IMR-90 (cell line): ENCODE data around the gene PIP5K1B. TPM values are rescaled to one million over a fixed set of nuclear protein-coding genes. Genes with fewer than 3 reads are reported as not detected.

ENCODE experiments used
- ATAC-seq: fragments of 200-7000 bp; cut with Tn5 transposase; 2 replicates; pipeline ENCODE4 v1.9.1; 2020; ENCODE audit warnings: low read depth, mild to moderate bottlenecking, moderate library complexity
- BruUV-seq: library from RNA; stranded (reverse); fragments of 400-500 nt; replicated peaks from 2 replicates; lab custom pipeline; 2021; lab: Mats Ljungman, UMichigan
- CTCF ChIA-PET: fragments of 300-600 bp; formaldehyde crosslinking; extraction: SDS; loops from one replicate; lab custom pipeline; 2021; ENCODE audit warnings: antibody characterized with exemption; lab: Yijun Ruan, JAX
- POLR2A ChIA-PET: fragments of 300-600 bp; sonication (Branson Sonifier 250); formaldehyde crosslinking; loops from one replicate; lab custom pipeline; 2022; ENCODE audit warnings: antibody characterized with exemption; ENCODE audit not compliant: unreplicated experiment; lab: Charles Lee
- DNase-seq: peaks from one replicate; pipeline ENCODE4 v3.0.0; 2013
- H2AFZ ChIP-seq: replicated peaks from 2 replicates; pipeline ENCODE3; 2013; ENCODE audit warnings: low read length, mild to moderate bottlenecking; ENCODE audit not compliant: poor library complexity
- H2AK5ac ChIP-seq: 2 replicates; pipeline ENCODE4 v1.6.1; 2013; ENCODE audit warnings: low read depth, low read length, inconsistent platforms
- H2AK9ac ChIP-seq: replicated peaks from 2 replicates; pipeline ENCODE3; 2013; ENCODE audit warnings: mild to moderate bottlenecking, low read depth, low read length, moderate library complexity; ENCODE audit not compliant: poor library complexity
- H2BK120ac ChIP-seq: 2 replicates; pipeline ENCODE4 v1.6.1; 2013; ENCODE audit warnings: low read depth, low read length, inconsistent platforms
- H2BK15ac ChIP-seq: 3 replicates; pipeline ENCODE4 v1.6.1; 2013; ENCODE audit warnings: low read depth, low read length, inconsistent platforms
- H2BK20ac ChIP-seq: 2 replicates; pipeline ENCODE4 v1.6.1; 2013; ENCODE audit warnings: low read depth, mild to moderate bottlenecking, inconsistent platforms, low read length, moderate library complexity
- H2BK5ac ChIP-seq: 2 replicates; pipeline ENCODE4 v1.6.1; 2013; ENCODE audit warnings: mild to moderate bottlenecking, low read depth, low read length, inconsistent platforms; ENCODE audit not compliant: poor library complexity, severe bottlenecking
- H3K14ac ChIP-seq: replicated peaks from 2 replicates; pipeline ENCODE4 v1.6.1; 2013; ENCODE audit warnings: low read depth, low read length, inconsistent platforms
- H3K18ac ChIP-seq: 2 replicates; pipeline ENCODE4 v1.6.1; 2013; ENCODE audit warnings: low read depth, low read length, control low read depth
- H3K23ac ChIP-seq: 2 replicates; pipeline ENCODE4 v1.6.1; 2013; ENCODE audit warnings: low read depth, low read length, inconsistent platforms
- H3K27ac ChIP-seq: 2 replicates; pipeline ENCODE4 v1.5.1; 2013; ENCODE audit warnings: mild to moderate bottlenecking, control low read depth, low read length; ENCODE audit not compliant: insufficient read depth
- H3K27me3 ChIP-seq: 2 replicates; pipeline ENCODE4 v1.6.1; 2013; ENCODE audit warnings: low read length; ENCODE audit not compliant: control insufficient read depth, insufficient read depth
- H3K36me3 ChIP-seq: 2 replicates; pipeline ENCODE4 v1.6.1; 2013; ENCODE audit warnings: low read length, mixed read lengths; ENCODE audit not compliant: control insufficient read depth, insufficient read depth
- H3K4ac ChIP-seq: 2 replicates; pipeline ENCODE4 v1.6.1; 2013; ENCODE audit warnings: low read depth, low read length, inconsistent platforms
- H3K4me1 ChIP-seq: 2 replicates; pipeline ENCODE4 v1.6.1; 2013; ENCODE audit warnings: low read length, mixed read lengths; ENCODE audit not compliant: control insufficient read depth, insufficient read depth
- H3K4me2 ChIP-seq: 2 replicates; pipeline ENCODE4 v1.6.1; 2013; ENCODE audit warnings: low read depth, mild to moderate bottlenecking, control low read depth, low read length, moderate library complexity
- H3K4me3 ChIP-seq: 2 replicates; pipeline ENCODE4 v1.5.1; 2013; ENCODE audit warnings: low read depth, mild to moderate bottlenecking, control low read depth, low read length, moderate library complexity; ENCODE audit not compliant: insufficient read depth
- H3K56ac ChIP-seq: 2 replicates; pipeline ENCODE4 v1.6.1; 2013; ENCODE audit warnings: low read length, inconsistent platforms; ENCODE audit not compliant: insufficient read depth; ENCODE audit errors: extremely low read depth
- H3K79me1 ChIP-seq, 2 experiments: 2 replicates each; pipeline ENCODE4 v1.6.1; 2013; ENCODE audit warnings: low read length in 2 of 2, inconsistent platforms in 1 of 2, low read depth in 1 of 2
- H3K9ac ChIP-seq: 2 replicates; pipeline ENCODE4 v1.6.1; 2013; ENCODE audit warnings: low read depth, low read length, control low read depth
- H3K9me1 ChIP-seq: 2 replicates; pipeline ENCODE4 v1.6.1; 2013; ENCODE audit warnings: low read length, inconsistent platforms; ENCODE audit not compliant: insufficient read depth
- H3K9me3 ChIP-seq: 2 replicates; pipeline ENCODE4 v1.6.1; 2013; ENCODE audit warnings: low read length; ENCODE audit not compliant: control insufficient read depth, insufficient read depth
- H4K20me1 ChIP-seq: 2 replicates; pipeline ENCODE4 v1.6.1; 2013; ENCODE audit warnings: low read length, inconsistent platforms; ENCODE audit not compliant: insufficient read depth
- H4K5ac ChIP-seq: 2 replicates; pipeline ENCODE4 v1.6.1; 2013; ENCODE audit warnings: mild to moderate bottlenecking, low read depth, low read length, control low read depth
- H4K8ac ChIP-seq, 2 experiments: 2 replicates each; pipeline ENCODE4 v1.6.1; 2013; ENCODE audit warnings: low read depth in 2 of 2, low read length in 2 of 2, control low read depth in 1 of 2, inconsistent platforms in 1 of 2
- H4K91ac ChIP-seq: 2 replicates; pipeline ENCODE4 v1.6.1; 2013; ENCODE audit warnings: low read depth, low read length, inconsistent platforms; ENCODE audit not compliant: insufficient read depth
- NFE2L2 ChIP-seq: fragments of 150-350 bp; IDR thresholded peaks from 2 replicates; pipeline ENCODE4 v1.6.1; 2016; ENCODE audit warnings: low read depth, mild to moderate bottlenecking, low read length
- POLR2A ChIP-seq: IDR thresholded peaks from 2 replicates; pipeline ENCODE4 v1.6.1; 2012; ENCODE audit warnings: mild to moderate bottlenecking, low read depth, low read length
- RAD21 ChIP-seq: IDR thresholded peaks from 2 replicates; pipeline ENCODE4 v1.6.1; 2012; ENCODE audit warnings: low read length, improper control_type of control experiment
- RCOR1 ChIP-seq: IDR thresholded peaks from 2 replicates; pipeline ENCODE4 v1.6.1; 2012; ENCODE audit warnings: mild to moderate bottlenecking, low read length, improper control_type of control experiment; ENCODE audit not compliant: insufficient replicate concordance
- RFX5 ChIP-seq: IDR thresholded peaks from 2 replicates; pipeline ENCODE4 v1.8.0; 2012; ENCODE audit warnings: low read depth, mild to moderate bottlenecking, low read length, moderate library complexity
- WGBS, 2 experiments: methylation state at CpG; one replicate each; pipeline versions ENCODE4 v1.1.5 to v1.1.7; 2013; ENCODE audit warnings: missing lambda C conversion rate in 2 of 2; ENCODE audit not compliant: insufficient read length in 1 of 2; ENCODE audit errors: extremely low coverage in 2 of 2; 5-methylcytosine and 5-hydroxymethylcytosine counted together
- dilution Hi-C: fragments of 300-500 bp; cut with HindIII; formaldehyde crosslinking; loops from one replicate; pipeline ENCODE4 v1.14.3; 2018; ENCODE audit warnings: low sequenced_read_pairs; ENCODE audit not compliant: unreplicated experiment
- in situ Hi-C: fragments of 300-500 bp; cut with MboI; formaldehyde crosslinking; loops from 3 replicates; pipeline ENCODE4 v1.14.3; 2019; ENCODE audit warnings: low sequenced_read_pairs, inconsistent platforms, mixed read lengths
- intact Hi-C: fragments of 100-400 bp; cut with micrococcal nuclease; formaldehyde crosslinking; loops from 2 replicates; pipeline ENCODE4 v1.10.0; 2022
- polyA plus RNA-seq, 3 experiments: library from polyadenylated mRNA; depleted of rRNA; stranded (reverse); fragments of >200 nt; gene quantifications; 2 replicates each; pipeline ENCODE4 v1.2.3, GENCODE V29; 2012; ENCODE audit warnings: low replicate concordance in 1 of 3
- total RNA-seq: library from RNA; depleted of rRNA; stranded (reverse); fragments of >200 nt; gene quantifications from 2 replicates; pipeline ENCODE4 v1.2.3, GENCODE V29; 2012
- TF ChIP-seq, protein P1 (sequence below): conservative IDR thresholded peaks from 2 replicates; pipeline ENCODE4 v1.5.1; 2012; ENCODE audit warnings: mild to moderate bottlenecking, low read depth, low read length, improper control_type of control experiment

PIP5K1B gene
- total and polyA plus RNA-seq, 2 of the 4 experiments (the other 2 are of a cell fraction) = not detected

DNA sequence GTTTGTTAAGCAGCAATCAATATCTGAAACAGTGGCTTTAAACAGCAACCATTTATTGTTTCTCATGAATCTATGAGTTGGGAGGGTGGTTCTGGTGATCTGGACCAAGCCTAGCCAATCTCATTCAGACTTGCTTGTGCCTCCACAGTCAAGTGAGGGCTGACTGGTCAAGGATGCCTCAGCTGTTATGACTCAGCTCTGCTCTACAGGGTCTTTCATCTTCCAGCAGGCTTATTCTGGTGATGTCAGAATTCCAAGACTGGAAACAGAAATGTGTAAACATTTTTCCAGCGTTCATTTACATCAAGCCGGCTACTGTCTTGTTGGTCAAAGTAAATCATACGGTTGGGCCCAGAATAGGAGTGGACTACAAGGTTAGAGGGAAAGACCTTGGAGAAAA is 2.5 kb upstream of the PIP5K1B start:
- Histone ChIP-seq H2BK5ac (no peak overlapping the region), H4K5ac (no peak overlapping the region), H3K23ac (no peak overlapping the region), H3K18ac (no peak overlapping the region), H3K14ac (no peak overlapping the region), H3K4ac (no peak overlapping the region), H4K91ac (no peak overlapping the region), H3K36me3 (no peaks in the 10 kb centered on the region), H2BK15ac (no peak overlapping the region), H3K4me3 (no peak overlapping the region), H3K9me1 (no peaks in the 10 kb centered on the region), H4K8ac (no peak overlapping the region), H3K9me3 (no peaks in the 10 kb centered on the region), H3K56ac (no peak overlapping the region), H2AK9ac (no peak overlapping the region), H2BK120ac (no peak overlapping the region), H3K27me3 (peaks cover 27% of the 10 kb centered on the region), H2AFZ (no peak overlapping the region), H4K20me1 (no peaks in the 10 kb centered on the region), H2AK5ac (no peak overlapping the region), H3K9ac (no peak overlapping the region), H3K79me1 (no peaks in the 10 kb centered on the region), H3K27ac (no peak overlapping the region), H3K4me1 (no peaks in the 10 kb centered on the region), H2BK20ac (no peak overlapping the region), H3K4me2 (no peak overlapping the region)
- intact Hi-C loops (loop anchor here (10.0 kb wide), 1 partner anchor 322 kb away; no protein-coding TSS in a partner anchor), in situ Hi-C loops (no loop called here), dilution Hi-C loops (no loop called here)
- ATAC-seq (no peak), DNase-seq (peak; percentile 11)
- ChIA-PET POLR2A (no interaction called here), CTCF (no interaction called here)
- BruUV-seq = no TSS peak
- no CpG with 5 or more reads among the region's 3 CpGs for WGBS, 2 experiments
- TF ChIP-seq, protein P1, sequence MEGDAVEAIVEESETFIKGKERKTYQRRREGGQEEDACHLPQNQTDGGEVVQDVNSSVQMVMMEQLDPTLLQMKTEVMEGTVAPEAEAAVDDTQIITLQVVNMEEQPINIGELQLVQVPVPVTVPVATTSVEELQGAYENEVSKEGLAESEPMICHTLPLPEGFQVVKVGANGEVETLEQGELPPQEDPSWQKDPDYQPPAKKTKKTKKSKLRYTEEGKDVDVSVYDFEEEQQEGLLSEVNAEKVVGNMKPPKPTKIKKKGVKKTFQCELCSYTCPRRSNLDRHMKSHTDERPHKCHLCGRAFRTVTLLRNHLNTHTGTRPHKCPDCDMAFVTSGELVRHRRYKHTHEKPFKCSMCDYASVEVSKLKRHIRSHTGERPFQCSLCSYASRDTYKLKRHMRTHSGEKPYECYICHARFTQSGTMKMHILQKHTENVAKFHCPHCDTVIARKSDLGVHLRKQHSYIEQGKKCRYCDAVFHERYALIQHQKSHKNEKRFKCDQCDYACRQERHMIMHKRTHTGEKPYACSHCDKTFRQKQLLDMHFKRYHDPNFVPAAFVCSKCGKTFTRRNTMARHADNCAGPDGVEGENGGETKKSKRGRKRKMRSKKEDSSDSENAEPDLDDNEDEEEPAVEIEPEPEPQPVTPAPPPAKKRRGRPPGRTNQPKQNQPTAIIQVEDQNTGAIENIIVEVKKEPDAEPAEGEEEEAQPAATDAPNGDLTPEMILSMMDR = no peak
- TF ChIP-seq POLR2A (no peak), RFX5 (no peak), RCOR1 (no peak), NFE2L2 (no peak), RAD21 (no peak)
